Prostate gland (tissue), 2 donors: ENCODE data around the gene ACOXL. TPM values are rescaled to one million over a fixed set of nuclear protein-coding genes. Genes with fewer than 3 reads are reported as not detected.

Experiments
- DNase-seq: peaks from one replicate; pipeline ENCODE4 v3.0.0-alpha.2; 2019; ENCODE audit warnings: low spot score
- H3K27ac ChIP-seq, 2 donors: fragments of 200-600 bp; sonication (generic); 2 replicates each; pipeline ENCODE4 v1.5.1; 2017 to 2019
- H3K27me3 ChIP-seq: fragments of 200-600 bp; sonication (generic); replicated peaks from 2 replicates; pipeline ENCODE4 v1.5.1; 2019; ENCODE audit not compliant: insufficient read depth
- H3K36me3 ChIP-seq, 2 donors: fragments of 200-600 bp; sonication (generic); 1 replicate in 1 of 2; 2 replicates in 1 of 2; pipeline versions ENCODE4 v1.5.1 to v1.8.1; 2017 to 2019
- H3K4me1 ChIP-seq: fragments of 200-600 bp; sonication (generic); replicated peaks from 2 replicates; pipeline ENCODE4 v1.5.1; 2019
- H3K4me3 ChIP-seq, 2 donors: fragments of 200-600 bp; sonication (generic); 2 replicates each; pipeline ENCODE4 v1.5.1; 2017 to 2019
- H3K9me3 ChIP-seq: fragments of 200-600 bp; sonication (generic); 2 replicates; pipeline ENCODE4 v1.5.1; 2017
- POLR2A ChIP-seq: fragments of 450-650 bp; IDR thresholded peaks from one replicate; pipeline ENCODE4 v1.6.1; 2016; ENCODE audit warnings: antibody characterized with exemption, mild to moderate bottlenecking
- POLR2AphosphoS5 ChIP-seq: sonication (generic); formaldehyde crosslinking; IDR thresholded peaks from one replicate; pipeline ENCODE4 v1.6.1; 2017; ENCODE audit warnings: antibody characterized with exemption
- WGBS: methylation state at CpG from one replicate; pipeline ENCODE4 v1.1.5; 2018; 5-methylcytosine and 5-hydroxymethylcytosine counted together
- intact Hi-C: fragments of 100-400 bp; cut with DNase I; formaldehyde crosslinking; loops from one replicate; pipeline ENCODE4 v1.14.2; 2022
- total RNA-seq, 2 donors: library from RNA; depleted of rRNA; stranded (reverse); fragments of >200 nt; gene quantifications; one replicate each; pipeline ENCODE4 v1.1.0, GENCODE V29; 2016
- TF ChIP-seq, protein P1 (sequence below), 4 experiments: fragments of 200-600 bp in 2 of 4; fragments of 450-650 bp in 2 of 4; sonication (generic) in 2 of 4; IDR thresholded peaks; 1 replicate in 3 of 4; 2 replicates in 1 of 4; pipeline ENCODE4 v1.5.1; 2016 to 2019; ENCODE audit warnings: antibody characterized with exemption in 4 of 4, mild to moderate bottlenecking in 2 of 4, moderate library complexity in 2 of 4

Gene ACOXL
- total RNA-seq, 2 donors from 2014 or later: 8.0 to 8.3 TPM

DNA sequence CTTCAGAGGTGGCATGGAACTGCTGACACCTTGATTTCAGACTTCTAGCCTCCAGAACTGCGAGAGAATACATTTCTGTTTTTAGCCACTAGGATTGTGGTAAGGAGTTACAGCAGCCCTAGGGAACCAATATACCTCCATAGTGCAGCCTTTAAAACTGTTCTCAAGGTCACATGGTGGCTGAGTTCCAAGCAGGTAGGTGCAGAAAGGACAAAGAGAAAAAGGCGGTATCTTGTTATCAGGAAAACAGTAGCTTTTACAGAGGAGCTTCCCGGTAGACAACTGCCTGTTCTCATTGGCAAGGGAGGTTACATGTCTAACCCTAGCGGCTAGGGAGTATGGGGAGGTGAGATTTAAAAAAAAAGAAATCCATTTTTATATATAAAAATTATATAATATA, 292.1 kb downstream of the ACOXL start:
- Histone ChIP-seq H3K9me3 (no peaks in the 10 kb centered on the region), H3K27ac (no peak overlapping the region), H3K27me3 (no peaks in the 10 kb centered on the region), H3K4me1 (no peaks in the 10 kb centered on the region), H3K36me3 (no peaks in the 10 kb centered on the region), H3K4me3 (no peak overlapping the region)
- TF ChIP-seq, protein P1, sequence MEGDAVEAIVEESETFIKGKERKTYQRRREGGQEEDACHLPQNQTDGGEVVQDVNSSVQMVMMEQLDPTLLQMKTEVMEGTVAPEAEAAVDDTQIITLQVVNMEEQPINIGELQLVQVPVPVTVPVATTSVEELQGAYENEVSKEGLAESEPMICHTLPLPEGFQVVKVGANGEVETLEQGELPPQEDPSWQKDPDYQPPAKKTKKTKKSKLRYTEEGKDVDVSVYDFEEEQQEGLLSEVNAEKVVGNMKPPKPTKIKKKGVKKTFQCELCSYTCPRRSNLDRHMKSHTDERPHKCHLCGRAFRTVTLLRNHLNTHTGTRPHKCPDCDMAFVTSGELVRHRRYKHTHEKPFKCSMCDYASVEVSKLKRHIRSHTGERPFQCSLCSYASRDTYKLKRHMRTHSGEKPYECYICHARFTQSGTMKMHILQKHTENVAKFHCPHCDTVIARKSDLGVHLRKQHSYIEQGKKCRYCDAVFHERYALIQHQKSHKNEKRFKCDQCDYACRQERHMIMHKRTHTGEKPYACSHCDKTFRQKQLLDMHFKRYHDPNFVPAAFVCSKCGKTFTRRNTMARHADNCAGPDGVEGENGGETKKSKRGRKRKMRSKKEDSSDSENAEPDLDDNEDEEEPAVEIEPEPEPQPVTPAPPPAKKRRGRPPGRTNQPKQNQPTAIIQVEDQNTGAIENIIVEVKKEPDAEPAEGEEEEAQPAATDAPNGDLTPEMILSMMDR (IDR thresholded peaks at IDR 0.05): no peak
- 83% methylated on average over 4 of the region's 4 CpGs for WGBS
- no peak for DNase-seq
- intact Hi-C loops: no loop called here

DNA sequence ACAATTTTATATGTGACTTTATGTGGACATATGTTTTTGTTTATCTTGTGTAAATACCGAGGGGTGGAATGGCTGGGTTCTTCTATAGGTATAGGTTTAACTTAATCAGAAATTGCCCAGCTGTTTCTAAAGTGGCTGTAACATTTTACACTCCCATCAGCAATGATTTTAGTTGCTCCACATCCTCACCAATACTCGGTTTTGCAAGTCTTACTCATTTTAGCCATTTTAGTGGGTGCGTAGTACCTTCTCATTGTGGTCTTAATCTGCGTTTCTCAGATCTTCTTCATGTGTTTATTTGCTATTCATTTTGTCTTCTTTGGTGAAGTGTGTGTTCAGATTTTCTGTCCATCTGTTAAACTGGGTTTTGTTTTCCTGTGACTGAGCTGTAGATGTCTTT, 292.9 kb downstream of the ACOXL start:
- DNase-seq: no peak
- Histone ChIP-seq H3K4me1 (no peaks in the 10 kb centered on the region), H3K27ac (no peak overlapping the region), H3K4me3 (no peak overlapping the region), H3K36me3 (no peaks in the 10 kb centered on the region), H3K9me3 (no peaks in the 10 kb centered on the region), H3K27me3 (no peaks in the 10 kb centered on the region)
- WGBS: 64% methylated on average over 4 of the region's 4 CpGs
- no peak for TF ChIP-seq POLR2A
- TF ChIP-seq POLR2AphosphoS5: no peak
- TF ChIP-seq, protein P1 (IDR thresholded peaks at IDR 0.05): no peak
- intact Hi-C loops: no loop called here

DNA sequence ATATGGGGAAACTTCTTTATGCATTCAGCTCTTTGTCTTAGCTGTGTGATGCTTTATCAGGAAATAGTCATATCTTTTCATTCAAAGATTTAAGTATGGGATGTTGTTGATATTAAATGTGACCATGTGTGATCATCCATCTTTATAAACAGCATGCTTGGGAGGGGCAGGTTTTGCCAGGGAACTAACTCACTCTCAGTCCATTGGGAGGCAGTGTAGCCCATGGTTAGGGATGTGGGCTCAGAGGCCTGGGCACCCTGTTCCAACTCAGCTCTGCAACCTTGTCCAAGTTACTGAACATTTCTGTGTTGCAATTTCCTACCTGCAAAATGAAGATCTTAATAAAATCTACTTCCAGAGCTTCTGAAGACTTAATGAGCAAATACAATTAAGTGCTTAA, 296.3 kb downstream of the ACOXL start:
- no peaks in the 10 kb centered on the region for H3K36me3 ChIP-seq
- intact Hi-C loops: no loop called here
- no peaks in the 10 kb centered on the region for H3K27me3 ChIP-seq
- no peak overlapping the region for H3K4me3 ChIP-seq
- no peak for DNase-seq
- TF ChIP-seq POLR2A (no peak), POLR2AphosphoS5 (no peak)
- TF ChIP-seq, protein P1 (IDR thresholded peaks at IDR 0.05): no peak
- H3K27ac ChIP-seq: no peak overlapping the region
- no peaks in the 10 kb centered on the region for H3K4me1 ChIP-seq
- no peaks in the 10 kb centered on the region for H3K9me3 ChIP-seq

DNA sequence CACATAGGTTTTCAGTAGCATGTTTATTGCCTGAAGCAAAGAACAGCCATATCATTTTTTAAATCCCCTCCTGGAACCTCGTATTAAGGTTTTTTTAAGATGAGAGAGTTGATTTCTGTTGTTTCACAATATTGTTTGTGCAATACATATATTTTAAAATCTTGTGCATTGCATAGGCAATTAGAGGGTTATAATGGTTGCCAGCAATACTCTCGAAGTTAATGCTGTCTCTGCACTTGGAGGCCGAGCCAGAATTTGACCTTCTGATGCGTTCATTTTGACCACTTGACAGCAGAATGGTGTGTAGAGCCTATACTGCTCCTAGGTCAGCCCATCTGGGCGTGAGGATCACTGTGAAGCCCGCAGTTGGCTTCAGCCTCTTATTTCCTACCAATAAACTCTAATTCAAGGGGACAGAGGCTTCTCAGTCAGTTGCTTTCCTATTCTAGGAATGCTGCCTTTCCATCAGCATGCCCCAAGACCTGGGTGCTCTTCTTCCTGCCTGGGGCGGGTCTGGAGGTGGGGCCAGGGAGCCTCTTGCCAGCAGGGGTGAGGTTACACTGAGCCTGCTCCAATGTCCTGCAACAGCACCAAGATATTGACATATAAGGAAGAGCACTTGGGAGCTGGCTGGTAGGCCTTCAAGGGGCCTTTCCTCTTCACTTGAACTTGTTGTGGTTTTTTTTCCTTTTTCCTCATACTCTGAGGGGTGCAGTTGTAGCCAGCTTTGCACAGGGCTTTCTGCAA, 297.0 kb downstream of the ACOXL start:
- 77% methylated on average over 7 of the region's 7 CpGs for WGBS
- TF ChIP-seq POLR2AphosphoS5 (no peak), POLR2A (no peak)
- TF ChIP-seq, protein P1 (IDR thresholded peaks at IDR 0.05): no peak
- intact Hi-C loops: no loop called here
- no peaks in the 10 kb centered on the region for H3K9me3 ChIP-seq
- H3K27ac ChIP-seq: no peak overlapping the region
- no peaks in the 10 kb centered on the region for H3K36me3 ChIP-seq
- no peak for DNase-seq
- H3K4me3 ChIP-seq: no peak overlapping the region
- no peaks in the 10 kb centered on the region for H3K27me3 ChIP-seq
- H3K4me1 ChIP-seq: no peaks in the 10 kb centered on the region

DNA sequence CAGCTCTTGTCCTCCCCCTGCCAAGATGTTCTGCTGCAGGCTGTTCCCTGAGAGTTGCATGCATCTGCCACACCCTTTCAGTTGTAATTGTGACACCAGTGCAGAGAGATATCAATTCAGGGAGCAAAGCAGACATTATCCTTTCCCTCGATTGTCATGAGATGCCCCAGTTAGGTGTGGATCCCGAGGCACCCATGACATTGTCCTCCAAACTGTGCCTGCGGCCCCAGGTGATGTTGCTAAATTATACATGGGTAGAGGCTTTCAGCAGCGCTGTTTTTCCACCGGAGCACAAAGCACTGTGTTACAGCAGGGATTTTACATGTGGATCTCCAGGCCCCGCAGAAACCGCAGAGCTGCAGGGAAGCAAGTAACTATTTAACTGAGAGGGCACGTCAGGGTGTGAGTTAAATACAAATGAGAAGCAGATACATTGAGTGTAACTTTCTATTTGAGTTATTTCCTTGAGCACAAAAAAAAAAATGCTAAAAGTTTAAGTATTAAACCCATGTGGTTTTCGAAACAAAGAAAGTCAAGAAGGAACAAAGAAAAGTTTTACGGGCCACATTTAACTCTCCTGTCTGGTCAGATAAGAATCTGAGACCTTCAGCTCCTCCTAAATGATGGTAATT, 298.0 kb downstream of the ACOXL start:
- 46% methylated on average over 10 of the region's 10 CpGs for WGBS
- H3K27me3 ChIP-seq: no peaks in the 10 kb centered on the region
- no peak for DNase-seq
- intact Hi-C loops: no loop called here
- H3K4me3 ChIP-seq: no peak overlapping the region
- H3K9me3 ChIP-seq: no peaks in the 10 kb centered on the region
- TF ChIP-seq POLR2AphosphoS5: no peak
- TF ChIP-seq POLR2A: no peak
- TF ChIP-seq, protein P1 (IDR thresholded peaks at IDR 0.05): no peak
- no peak overlapping the region for H3K27ac ChIP-seq
- no peaks in the 10 kb centered on the region for H3K36me3 ChIP-seq
- H3K4me1 ChIP-seq: no peaks in the 10 kb centered on the region
